GM12878 (cell line): ENCODE measurements around the gene DCLRE1B. TPM values are rescaled to one million over a fixed set of nuclear protein-coding genes. Genes with fewer than 3 reads are reported as not detected.

ENCODE experiments used
- BRCA1 ChIP-seq: IDR thresholded peaks from 2 replicates; pipeline ENCODE4 v1.6.1; 2011; ENCODE audit warnings: low read depth, low read length, improper control_type of control experiment
- CEBPZ ChIP-seq: fragments of 150-350 bp; IDR thresholded peaks from 2 replicates; pipeline ENCODE4 v1.6.1; 2016; ENCODE audit warnings: low read depth, low read length
- CREB1 ChIP-seq: IDR thresholded peaks from 2 replicates; pipeline ENCODE4 v1.6.1; 2012; ENCODE audit warnings: low read depth, mild to moderate bottlenecking, inconsistent platforms
- DPF2 ChIP-seq: fragments of 450-650 bp; IDR thresholded peaks from 2 replicates; pipeline ENCODE4 v1.6.1; 2017; ENCODE audit warnings: mild to moderate bottlenecking
- EED ChIP-seq: sonication (generic); IDR thresholded peaks from 2 replicates; pipeline ENCODE4 v1.6.1; 2016; ENCODE audit warnings: antibody characterized with exemption, low read depth
- EZH2 ChIP-seq: IDR thresholded peaks from 2 replicates; pipeline ENCODE4 v1.6.1; 2012; ENCODE audit warnings: low read depth, mild to moderate bottlenecking, control low read depth, inconsistent platforms, low read length, borderline replicate concordance; ENCODE audit not compliant: control insufficient read depth
- FOXM1 ChIP-seq: IDR thresholded peaks from 2 replicates; pipeline ENCODE4 v1.6.1; 2012; ENCODE audit warnings: low read depth, mild to moderate bottlenecking, inconsistent platforms, low read length, moderate library complexity
- HDAC2 ChIP-seq: fragments of 200-600 bp; sonication (generic); IDR thresholded peaks from 2 replicates; pipeline ENCODE4 v1.6.1; 2017
- IRF5 ChIP-seq: fragments of 450-650 bp; IDR thresholded peaks from 2 replicates; pipeline ENCODE4 v1.6.1; 2017; ENCODE audit warnings: borderline replicate concordance
- KAT2A ChIP-seq: conservative IDR thresholded peaks from 2 replicates; pipeline ENCODE4 v1.6.1; 2011; ENCODE audit warnings: low read depth, low read length; ENCODE audit not compliant: control insufficient read depth
- MYC ChIP-seq: IDR thresholded peaks from 2 replicates; pipeline ENCODE4 v1.6.1; 2011; ENCODE audit warnings: mild to moderate bottlenecking, low read length, moderate library complexity, inconsistent platforms; ENCODE audit not compliant: insufficient read depth, insufficient replicate concordance, insufficient read length, severe bottlenecking
- NFIC ChIP-seq: IDR thresholded peaks from 2 replicates; pipeline ENCODE4 v1.6.1; 2012; ENCODE audit warnings: low read depth, mild to moderate bottlenecking, inconsistent platforms, low read length, moderate library complexity
- NFYA ChIP-seq: IDR thresholded peaks from 2 replicates; pipeline ENCODE4 v1.6.1; 2011; ENCODE audit warnings: low read depth, mild to moderate bottlenecking, low read length, improper control_type of control experiment, borderline replicate concordance
- NR2C1 ChIP-seq: fragments of 450-650 bp; IDR thresholded peaks from 2 replicates; pipeline ENCODE4 v1.6.1; 2017; ENCODE audit warnings: antibody characterized with exemption, mild to moderate bottlenecking, moderate library complexity
- PAX5 ChIP-seq: IDR thresholded peaks from 2 replicates; pipeline ENCODE4 v1.6.1; 2011; ENCODE audit warnings: low read depth, low read length, borderline replicate concordance
- POLR2AphosphoS2 ChIP-seq: IDR thresholded peaks from 2 replicates; pipeline ENCODE4 v1.6.1; 2011; ENCODE audit warnings: low read depth, mild to moderate bottlenecking, low read length, improper control_type of control experiment, moderate library complexity
- RBBP5 ChIP-seq: fragments of 200-600 bp; sonication (generic); conservative IDR thresholded peaks from 2 replicates; pipeline ENCODE4 v1.6.1; 2016
- SMAD1 ChIP-seq: fragments of 450-650 bp; IDR thresholded peaks from 2 replicates; pipeline ENCODE4 v1.6.1; 2018; ENCODE audit warnings: mild to moderate bottlenecking, low read depth; ENCODE audit not compliant: partially characterized antibody
- SMAD5 ChIP-seq: IDR thresholded peaks from 2 replicates; pipeline ENCODE4 v1.6.1; 2016; ENCODE audit warnings: antibody characterized with exemption, low read depth
- SP1 ChIP-seq: IDR thresholded peaks from one replicate; pipeline ENCODE4 v1.6.1; 2011; ENCODE audit warnings: low read depth, low read length
- YY1 ChIP-seq: IDR thresholded peaks from 2 replicates; pipeline ENCODE4 v1.6.1; 2011; ENCODE audit warnings: low read depth, mild to moderate bottlenecking, low read length
- ZBTB4 ChIP-seq: fragments of 450-650 bp; formaldehyde crosslinking; IDR thresholded peaks from 2 replicates; pipeline ENCODE4 v1.4.0; 2022; ENCODE audit warnings: mild to moderate bottlenecking, moderate library complexity
- ZNF207 ChIP-seq: fragments of 450-650 bp; IDR thresholded peaks from 2 replicates; pipeline ENCODE4 v1.6.1; 2014; ENCODE audit warnings: antibody characterized with exemption, mild to moderate bottlenecking, borderline replicate concordance
- ZNF384 ChIP-seq: IDR thresholded peaks from 2 replicates; pipeline ENCODE4 v1.6.1; 2012; ENCODE audit warnings: low read depth, mild to moderate bottlenecking, low read length, improper control_type of control experiment, borderline replicate concordance
- polyA plus RNA-seq, 11 experiments: library from polyadenylated mRNA; depleted of rRNA in 4 of 11; unstranded in 6 of 11; stranded (reverse) in 5 of 11; fragments of >200 nt; fragmentation: Nextera tagmentation in 4 of 11; fragmentation: Illumina TruSeq in 1 of 11; extraction: Ambion mirVana in 4 of 11; extraction: Trizol in 1 of 11; gene quantifications; 1 replicate in 1 of 11; 2 replicates in 10 of 11; pipeline versions ENCODE4 v1.2.1 to v1.2.3, GENCODE V29; 2011 to 2016; ENCODE audit warnings: inconsistent platforms in 2 of 11, missing spikeins in 2 of 11, low read depth in 1 of 11
- total RNA-seq, 4 experiments: library from RNA; depleted of rRNA in 3 of 4; stranded (reverse); fragments of >200 nt in 3 of 4; fragmentation: Illumina TruSeq in 1 of 4; extraction: Trizol in 1 of 4; gene quantifications; 2 replicates each; pipeline versions ENCODE4 v1.2.1 to v1.2.3, GENCODE V29; 2013 to 2021

The DCLRE1B gene
- total and polyA plus RNA-seq, 10 of the 15 experiments (the other 5 are each of a cell fraction or from before 2014, with no cell fraction given) = 5.4 to 18.3 (median 13.4) TPM

GRCh38 chr1:113928941-113929749, 24.0 kb downstream of the DCLRE1B start, which contains the start of gene HIPK1 (continued):
- no peak for TF ChIP-seq CEBPZ
- no peak for TF ChIP-seq MYC
- no peak for TF ChIP-seq EZH2
- TF ChIP-seq CREB1 = peak; percentile 94
- no peak for TF ChIP-seq PAX5
- TF ChIP-seq HDAC2 = no peak
- peak; percentile 25 for TF ChIP-seq SP1
- TF ChIP-seq ZBTB4 = no peak
- TF ChIP-seq EED = 0 out of 2 replicates have a peak, but pooled peaks have one; percentile 26
- TF ChIP-seq IRF5 = no peak
- TF ChIP-seq ZNF384 = no peak
- TF ChIP-seq POLR2AphosphoS2 = peak; percentile 70; the same call in 1 of the 2 replicates
- peak; percentile 100 for TF ChIP-seq YY1
- TF ChIP-seq FOXM1 = no peak
- 0 out of 2 replicates have a peak, but pooled peaks have one; percentile 76 for TF ChIP-seq RBBP5
- no peak for TF ChIP-seq NFIC
- no peak for TF ChIP-seq NFYA
- TF ChIP-seq DPF2 = no peak
- peak; percentile 87 for TF ChIP-seq NR2C1
- peak; percentile 90; the same call in 1 of the 2 replicates for TF ChIP-seq ZNF207
- no peak for TF ChIP-seq BRCA1
- no peak for TF ChIP-seq KAT2A
- TF ChIP-seq SMAD5 = 0 out of 2 replicates have a peak, but pooled peaks have one; percentile 61
- TF ChIP-seq SMAD1 = peak; percentile 75
